ENCODE measurements around the gene NUB1. TPM values are rescaled to one million over a fixed set of nuclear protein-coding genes. Genes with fewer than 3 reads are reported as not detected.

Gene NUB1
- total RNA-seq, 4 donors from 2014 or later, result 16.8 to 46.7 (median 26.1) TPM

DNA sequence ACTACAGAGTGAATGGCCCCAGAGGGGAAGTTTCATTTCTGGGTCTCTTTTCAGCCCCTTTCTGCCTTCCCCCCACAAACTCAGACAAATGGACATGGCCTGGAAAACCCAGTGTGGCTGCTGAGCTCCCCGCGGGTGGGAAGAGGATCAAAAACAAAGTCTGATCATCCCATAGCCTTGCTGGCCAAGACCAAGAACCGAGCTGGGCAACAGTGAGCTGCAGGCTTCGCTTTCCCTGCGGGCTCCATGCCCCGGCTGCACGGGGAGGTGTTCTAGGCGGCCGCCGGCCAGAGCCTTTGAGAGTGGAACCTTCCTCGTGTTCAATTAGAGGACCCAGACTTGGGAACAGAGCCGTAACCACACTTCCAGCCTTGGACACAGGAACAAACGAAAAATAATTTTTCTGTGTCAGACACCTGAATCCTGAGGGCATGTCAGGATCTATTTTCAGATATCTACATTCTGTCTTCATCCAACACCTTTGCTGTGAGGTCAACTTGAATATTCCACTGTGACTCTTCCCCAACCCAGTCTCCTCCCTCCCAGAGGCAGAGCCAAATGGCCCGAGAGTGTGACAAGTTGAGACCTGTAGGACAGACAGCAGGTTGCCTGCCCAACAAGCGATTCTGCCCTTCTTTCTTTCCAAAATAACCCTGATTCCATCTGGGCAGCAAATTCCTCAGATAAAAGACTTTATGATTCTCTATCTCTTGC is 42.2 kb downstream of the NUB1 start:
- intact Hi-C loops (cut with DNase I), result no loop called here
- Histone ChIP-seq H3K36me3 (peaks cover 0 to 6% (median 0%) of the 10 kb centered on the region in 3 donors), H3K9me3 (no peaks in the 10 kb centered on the region), H3K27ac (no peak overlapping the region), H3K4me3 (no peak overlapping the region), H3K27me3 (peaks cover 0 to 58% (median 9%) of the 10 kb centered on the region in 4 donors), H3K4me1 (peaks cover 10 to 20% (median 14%) of the 10 kb centered on the region in 3 donors)
- 73 to 82% methylated on average over 13 to 15 of the region's 15 CpGs for WGBS, 2 donors
- TF ChIP-seq POLR2A (IDR thresholded peaks at IDR 0.05), result no peak
- TF ChIP-seq, protein P1, sequence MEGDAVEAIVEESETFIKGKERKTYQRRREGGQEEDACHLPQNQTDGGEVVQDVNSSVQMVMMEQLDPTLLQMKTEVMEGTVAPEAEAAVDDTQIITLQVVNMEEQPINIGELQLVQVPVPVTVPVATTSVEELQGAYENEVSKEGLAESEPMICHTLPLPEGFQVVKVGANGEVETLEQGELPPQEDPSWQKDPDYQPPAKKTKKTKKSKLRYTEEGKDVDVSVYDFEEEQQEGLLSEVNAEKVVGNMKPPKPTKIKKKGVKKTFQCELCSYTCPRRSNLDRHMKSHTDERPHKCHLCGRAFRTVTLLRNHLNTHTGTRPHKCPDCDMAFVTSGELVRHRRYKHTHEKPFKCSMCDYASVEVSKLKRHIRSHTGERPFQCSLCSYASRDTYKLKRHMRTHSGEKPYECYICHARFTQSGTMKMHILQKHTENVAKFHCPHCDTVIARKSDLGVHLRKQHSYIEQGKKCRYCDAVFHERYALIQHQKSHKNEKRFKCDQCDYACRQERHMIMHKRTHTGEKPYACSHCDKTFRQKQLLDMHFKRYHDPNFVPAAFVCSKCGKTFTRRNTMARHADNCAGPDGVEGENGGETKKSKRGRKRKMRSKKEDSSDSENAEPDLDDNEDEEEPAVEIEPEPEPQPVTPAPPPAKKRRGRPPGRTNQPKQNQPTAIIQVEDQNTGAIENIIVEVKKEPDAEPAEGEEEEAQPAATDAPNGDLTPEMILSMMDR (IDR thresholded peaks at IDR 0.05), result no peak
- DNase-seq, result no peak

- Histone ChIP-seq H3K36me3 (peaks cover 0 to 4% (median 0%) of the 10 kb centered on the region in 3 donors), H3K27ac (no peak overlapping the region), H3K9me3 (no peaks in the 10 kb centered on the region), H3K27me3 (peaks cover 0 to 58% (median 9%) of the 10 kb centered on the region in 4 donors), H3K4me3 (no peak overlapping the region), H3K4me1 (peaks cover 10 to 20% (median 14%) of the 10 kb centered on the region in 3 donors)
- 76 to 81% methylated on average over 5 to 6 of the region's 6 CpGs for WGBS, 2 donors
- DNase-seq, result no peak
- intact Hi-C loops (cut with DNase I), result no loop called here
- TF ChIP-seq POLR2A (IDR thresholded peaks at IDR 0.05), result no peak
- TF ChIP-seq, protein P1 (IDR thresholded peaks at IDR 0.05), result no peak
Observed at GRCh38 chr7:151384352-151384697, 42.7 kb downstream of the NUB1 start.

DNA sequence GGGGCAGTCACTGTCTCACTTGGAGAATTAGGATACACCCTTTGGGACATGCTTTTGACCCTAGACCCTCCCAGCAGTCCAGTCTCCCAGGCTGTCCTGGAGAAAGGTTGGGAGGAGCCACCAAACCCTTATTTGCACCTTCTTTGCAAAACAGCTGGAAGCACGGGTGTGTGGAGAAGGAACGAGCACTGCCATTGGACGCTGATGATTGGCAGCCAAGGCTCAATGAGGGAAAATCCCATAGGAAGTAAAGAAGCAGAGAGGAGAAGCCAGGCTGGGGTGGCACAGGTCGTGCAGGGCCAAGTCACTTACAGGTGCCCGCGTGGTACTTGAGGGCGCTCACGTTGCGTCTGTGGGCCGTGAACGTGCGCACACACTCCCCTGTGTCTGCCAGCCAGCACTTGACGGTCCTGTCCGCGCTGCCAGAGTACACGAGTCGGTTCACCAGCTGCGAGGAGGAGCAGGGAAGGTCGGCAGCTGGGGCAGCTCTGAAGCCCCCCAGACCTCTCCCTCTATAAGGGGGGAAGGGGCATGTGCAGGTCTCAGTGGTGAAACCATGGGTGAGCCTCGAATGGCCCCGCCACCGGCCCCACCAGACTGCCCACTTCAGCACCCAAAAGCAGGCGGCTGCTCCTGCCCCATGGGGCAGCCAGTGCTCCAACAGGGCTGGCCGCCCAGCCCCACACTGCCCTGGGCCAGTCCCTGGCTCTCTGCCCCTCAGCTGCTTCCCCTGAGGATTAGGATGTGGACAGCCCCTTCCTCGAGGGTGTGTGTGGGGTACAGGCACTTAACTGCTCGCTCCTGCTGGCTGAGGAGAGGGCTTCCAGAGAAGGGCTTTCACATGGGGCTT is 43.4 kb downstream of the NUB1 start:
- Histone ChIP-seq H3K4me1 (peaks cover 10 to 20% (median 14%) of the 10 kb centered on the region in 3 donors), H3K4me3 (no peak overlapping the region), H3K27ac (no peak overlapping the region), H3K27me3 (peaks cover 0 to 63% (median 9%) of the 10 kb centered on the region in 4 donors), H3K9me3 (no peaks in the 10 kb centered on the region), H3K36me3 (no peaks in the 10 kb centered on the region)
- TF ChIP-seq POLR2A (IDR thresholded peaks at IDR 0.05), result no peak
- TF ChIP-seq, protein P1 (IDR thresholded peaks at IDR 0.05), result no peak
- DNase-seq, result no peak
- WGBS, 2 donors, result 88 to 91% methylated on average over 12 of the region's 26 CpGs
- intact Hi-C loops (cut with DNase I), result no loop called here

DNA sequence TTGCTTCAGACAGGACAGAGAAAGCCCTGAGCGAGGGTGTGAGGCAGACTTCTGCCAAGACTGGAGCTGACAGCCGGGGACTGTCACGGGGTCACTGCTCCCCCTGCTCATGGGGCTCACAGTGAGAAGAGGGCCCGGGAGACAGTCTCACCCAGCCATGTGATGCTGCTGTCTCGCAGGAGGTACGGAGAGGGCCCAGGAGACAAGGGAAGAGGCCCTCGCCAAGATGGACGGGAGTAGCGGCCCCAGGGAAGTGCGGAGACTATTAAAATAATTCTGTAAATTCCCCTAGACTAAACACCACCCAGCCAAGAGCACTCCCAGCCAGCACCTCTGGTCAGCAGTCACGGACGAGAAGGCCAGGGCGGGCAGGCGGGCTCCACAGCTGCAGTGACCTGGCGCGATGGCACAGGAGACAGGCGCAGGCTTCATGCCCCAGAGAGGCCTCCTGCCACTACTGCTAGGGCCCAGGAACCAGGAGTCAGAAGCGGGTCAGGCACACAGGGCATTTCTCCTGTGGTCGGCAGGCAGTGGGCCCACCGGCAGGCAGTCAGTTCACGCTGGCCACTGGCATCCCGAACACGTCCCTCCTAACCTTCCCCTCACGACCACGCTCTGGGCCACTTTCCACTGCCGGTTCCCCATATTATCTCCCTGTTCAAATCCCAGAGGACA is 44.2 kb downstream of the NUB1 start:
- Histone ChIP-seq H3K27me3 (peaks cover 0 to 62% (median 9%) of the 10 kb centered on the region in 4 donors), H3K9me3 (no peaks in the 10 kb centered on the region), H3K4me3 (no peak overlapping the region), H3K4me1 (peaks cover 10 to 18% (median 14%) of the 10 kb centered on the region in 3 donors), H3K36me3 (no peaks in the 10 kb centered on the region), H3K27ac (no peak overlapping the region)
- no peak for DNase-seq
- WGBS, 2 donors, result 83% methylated on average over 1 to 22 of the region's 26 CpGs
- intact Hi-C loops (cut with DNase I), result no loop called here
- TF ChIP-seq POLR2A (IDR thresholded peaks at IDR 0.05), result no peak
- TF ChIP-seq, protein P1 (IDR thresholded peaks at IDR 0.05), result no peak
